ENCODE data around the gene FBXO21.

Gene FBXO21

DNA sequence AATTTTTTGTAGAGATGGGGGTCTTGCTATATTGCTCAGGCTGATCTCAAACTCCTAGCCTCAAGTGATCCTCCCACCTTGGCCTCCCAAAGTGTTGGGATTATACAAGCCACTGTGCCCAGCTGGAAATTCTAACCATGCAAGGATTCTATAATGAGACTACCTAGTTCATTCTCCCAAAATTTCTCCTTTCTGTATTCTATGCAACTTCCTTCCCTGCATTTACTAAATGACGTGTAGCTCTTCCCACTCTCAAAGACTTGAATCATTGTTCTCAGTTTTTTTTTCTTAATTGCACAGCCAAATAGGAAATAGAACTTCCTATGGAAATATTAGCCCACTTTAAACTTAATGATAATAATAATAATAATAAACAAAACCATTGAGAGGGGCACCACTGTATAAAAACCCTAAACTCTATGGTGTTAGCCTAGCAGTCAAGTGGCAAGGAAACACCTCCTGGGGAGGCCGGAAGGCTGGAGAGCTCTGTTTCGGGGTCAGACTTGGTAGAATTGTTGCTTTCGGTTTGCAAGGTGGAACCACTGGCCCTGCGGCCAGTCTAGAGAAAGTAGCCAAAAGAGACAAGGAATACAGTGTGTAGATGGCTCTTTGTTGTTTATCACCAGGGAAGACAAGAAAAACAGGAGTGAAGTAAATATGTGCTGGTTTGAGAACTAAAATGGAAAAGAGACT lies 51.1 kb downstream of the FBXO21 start:
- DNase-seq (ENCODE audit: low read depth in 2 of 2), result no peak

DNA sequence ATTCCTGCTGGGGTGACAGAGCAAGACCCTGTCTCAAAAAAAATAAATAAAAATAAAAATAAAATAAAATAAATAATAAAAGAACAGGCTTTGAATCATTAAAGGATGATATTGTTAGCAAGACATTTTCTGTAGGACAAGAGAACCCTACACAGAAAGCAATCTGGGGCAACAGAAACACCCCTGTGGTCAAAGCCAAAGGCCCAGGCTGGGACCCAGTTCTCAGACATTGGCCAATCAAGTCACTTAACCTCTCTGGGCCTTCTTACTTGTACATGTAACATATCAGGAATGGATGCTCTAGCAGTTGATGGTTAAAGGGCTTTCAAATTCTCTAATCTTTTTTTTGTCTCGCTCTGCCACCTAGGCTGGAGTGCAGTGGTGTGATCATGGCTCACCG lies 55.5 kb downstream of the FBXO21 start:
- no peak for DNase-seq (ENCODE audit: low read depth in 2 of 2)

DNA sequence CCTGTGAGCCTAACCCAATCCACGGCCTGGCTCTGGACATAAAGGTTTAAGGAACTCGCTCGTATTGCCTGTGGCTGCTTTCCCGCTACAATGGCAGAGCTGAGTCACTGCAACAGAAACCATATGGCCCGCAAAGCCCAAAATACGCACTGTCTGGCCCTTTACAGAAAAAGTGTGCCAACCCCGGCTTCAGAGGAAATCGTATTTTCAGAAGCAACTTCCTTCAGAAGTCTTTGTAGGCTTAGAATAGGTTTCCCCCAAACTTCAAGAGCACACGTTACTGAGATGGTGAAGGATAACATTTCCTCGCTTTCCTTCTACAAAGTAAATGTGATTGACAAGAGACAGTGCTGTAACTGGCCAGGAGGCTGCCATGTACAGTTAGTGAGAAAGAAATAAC lies 56.2 kb downstream of the FBXO21 start:
- DNase-seq (ENCODE audit: low read depth in 2 of 2), result no peak

DNA sequence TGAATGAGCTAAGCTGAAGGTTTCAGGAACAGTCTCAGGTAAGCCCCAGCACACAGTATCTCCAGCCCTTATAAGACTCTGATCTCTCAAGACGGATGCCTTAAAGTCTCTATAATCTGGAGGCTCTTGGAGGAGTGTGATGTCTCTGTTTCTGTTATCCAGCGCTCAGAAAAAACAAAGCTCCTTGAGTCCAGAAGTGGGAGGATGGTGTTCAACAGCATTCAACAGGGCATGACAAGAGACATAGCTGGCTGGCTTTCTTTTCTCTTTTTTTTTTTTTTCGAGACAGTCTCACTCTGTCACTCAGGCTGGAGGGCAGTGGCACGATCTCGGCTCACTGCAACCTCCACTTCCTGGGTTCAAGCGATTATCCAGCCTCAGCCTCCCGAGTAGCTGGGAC lies 59.5 kb downstream of the FBXO21 start:
- no peak for DNase-seq (ENCODE audit: low read depth in 2 of 2)

DNA sequence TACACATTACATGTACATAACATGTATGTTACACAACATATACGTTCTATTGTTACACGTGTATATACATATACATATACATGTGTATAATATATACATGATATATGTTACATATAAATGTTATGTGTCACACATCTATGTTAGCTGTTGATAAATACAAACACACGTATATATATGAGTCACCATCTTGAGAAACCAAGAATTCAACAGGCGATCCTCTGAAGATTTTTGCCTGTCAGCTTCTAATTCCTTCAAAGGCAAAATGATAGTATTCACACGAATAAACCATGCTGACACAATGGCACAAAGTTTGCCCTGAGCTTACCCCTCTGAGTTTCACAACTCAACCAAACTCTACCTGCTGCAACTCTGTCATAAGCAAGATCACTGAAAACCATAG lies 60.9 kb downstream of the FBXO21 start:
- no peak for DNase-seq (ENCODE audit: low read depth in 2 of 2)

DNA sequence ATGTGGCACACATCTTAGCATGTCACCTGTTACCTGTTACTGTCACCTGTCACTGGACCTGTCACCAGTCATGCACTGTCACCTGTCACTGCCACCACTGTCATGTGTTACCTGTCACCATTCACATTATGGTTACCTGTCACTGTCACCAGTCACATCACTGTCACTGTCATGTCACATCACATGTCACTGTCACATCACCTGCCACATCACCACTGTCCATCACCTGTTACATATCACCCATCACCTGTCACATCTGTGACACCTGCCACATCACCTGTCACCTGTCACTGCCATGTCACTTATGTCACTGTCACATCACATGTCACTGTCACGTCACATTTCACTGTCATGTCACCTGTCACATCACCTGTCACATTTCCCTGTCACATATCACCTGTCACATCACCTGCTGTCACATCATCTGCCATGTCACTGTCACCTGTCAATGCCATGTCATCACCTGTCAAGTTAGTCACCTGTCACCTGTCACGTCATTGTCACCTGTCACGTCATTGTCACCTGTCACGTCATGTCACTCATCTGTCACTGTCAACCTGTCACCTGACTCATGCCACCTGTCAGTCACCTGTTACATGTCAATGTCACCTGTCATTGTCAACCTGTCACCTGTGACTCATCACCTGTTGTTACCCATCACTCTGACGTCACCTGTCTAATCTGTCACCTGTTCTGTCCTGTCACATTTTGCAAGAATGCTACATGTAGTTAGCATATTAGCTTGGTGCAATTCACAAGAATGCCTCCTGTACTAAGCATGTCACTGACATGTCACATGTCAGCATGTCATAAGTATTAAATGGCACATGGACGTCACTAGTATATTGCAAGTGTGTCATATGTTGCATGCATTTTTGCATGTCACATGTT lies 62.1 kb downstream of the FBXO21 start:
- no peak for DNase-seq (ENCODE audit: low read depth in 2 of 2)

DNA sequence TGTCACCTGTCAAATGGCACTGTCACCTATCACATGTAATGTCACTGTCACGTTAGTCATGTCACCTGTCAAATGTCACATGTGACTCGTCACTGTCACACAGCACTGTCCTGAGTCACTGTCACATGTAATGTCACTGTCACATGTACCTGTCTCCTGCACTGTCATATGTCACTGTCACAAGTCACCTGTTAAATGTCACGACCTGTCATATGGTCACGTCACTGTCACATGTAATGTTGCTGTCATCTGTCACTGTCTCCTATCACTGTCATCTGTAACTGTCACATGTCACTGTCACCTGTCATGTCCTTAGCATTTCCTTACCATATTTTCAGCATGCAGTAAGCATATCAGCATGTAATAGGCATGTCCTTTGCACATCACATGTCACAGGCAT lies 63.9 kb downstream of the FBXO21 start:
- DNase-seq (ENCODE audit: low read depth in 2 of 2), result no peak

DNA sequence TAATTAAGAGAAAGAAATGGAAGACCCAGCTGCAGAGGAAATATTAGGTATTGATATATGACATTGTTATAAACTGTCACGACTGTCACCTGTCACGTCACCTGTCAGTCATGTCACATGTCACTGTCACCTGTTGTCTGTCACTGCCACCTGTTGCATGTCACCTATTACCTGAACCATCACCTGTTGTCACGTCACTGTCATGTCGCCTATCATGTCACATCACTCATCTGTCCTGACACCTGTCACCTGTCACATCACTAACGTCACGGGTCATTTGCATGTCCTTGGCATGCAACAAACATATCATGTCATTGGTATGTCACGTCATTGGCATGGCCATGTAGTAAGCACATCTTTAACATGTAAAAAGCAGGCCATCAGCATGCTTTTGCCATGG lies 64.5 kb downstream of the FBXO21 start:
- no peak for DNase-seq (ENCODE audit: low read depth in 2 of 2)

DNA sequence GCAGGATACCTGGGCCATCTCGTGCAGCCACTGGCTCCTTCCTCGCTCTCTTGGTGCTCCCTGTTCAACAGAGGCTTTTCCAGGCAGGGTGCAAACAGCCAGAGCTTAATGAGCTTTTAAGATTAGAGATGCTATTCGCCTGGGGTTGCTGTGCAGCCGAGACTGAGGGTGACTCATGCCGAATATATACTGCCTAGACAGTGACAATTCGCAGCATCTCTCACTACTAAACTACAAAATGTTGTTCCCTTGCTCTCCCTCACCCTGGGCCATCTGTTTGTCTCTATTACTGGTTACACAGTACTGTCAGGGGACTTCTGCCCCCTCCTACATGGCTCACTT lies 65.0 kb downstream of the FBXO21 start:
- DNase-seq (ENCODE audit: low read depth in 2 of 2), result no peak

DNA sequence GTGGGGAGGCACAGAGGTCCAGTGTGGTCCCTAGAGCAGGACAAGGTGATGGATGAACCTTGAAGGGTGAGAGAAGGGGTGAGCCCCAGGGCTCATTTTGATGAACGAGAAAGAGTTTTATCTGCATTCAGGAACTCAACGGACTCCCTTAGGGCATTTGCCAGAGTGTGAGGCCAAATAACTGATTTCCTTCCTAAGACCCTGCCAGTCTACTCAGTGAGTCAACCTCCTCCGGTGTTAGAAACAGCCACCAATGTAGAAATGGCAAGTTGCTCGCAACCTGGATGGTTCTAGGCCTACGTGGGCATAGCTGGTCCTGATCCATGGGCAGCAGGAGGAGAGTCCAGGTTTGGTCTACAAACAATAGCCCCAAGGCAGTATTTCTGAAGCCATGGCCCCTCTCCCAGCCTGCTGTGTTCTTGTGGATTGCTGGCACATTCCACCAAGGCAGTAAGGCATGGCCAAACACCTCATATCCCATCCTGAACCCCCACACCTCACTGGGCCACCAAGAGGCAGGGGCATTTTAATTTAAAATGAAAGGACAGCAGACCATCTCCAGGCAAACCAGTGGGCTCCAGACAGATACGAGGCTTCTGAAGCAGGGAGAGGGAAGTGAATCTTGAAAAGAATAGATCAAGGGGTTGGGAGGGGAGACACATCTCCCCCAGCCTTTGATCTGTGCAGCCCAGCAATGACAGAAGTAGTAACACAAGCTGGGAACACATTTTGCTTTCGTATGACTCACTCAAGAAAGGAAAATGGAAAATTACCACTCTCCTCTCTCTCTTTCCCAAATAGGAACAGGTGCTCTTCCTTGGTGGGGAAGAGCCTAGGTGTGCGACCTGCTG lies 65.6 kb downstream of the FBXO21 start:
- no peak for DNase-seq (ENCODE audit: low read depth in 2 of 2)

DNA sequence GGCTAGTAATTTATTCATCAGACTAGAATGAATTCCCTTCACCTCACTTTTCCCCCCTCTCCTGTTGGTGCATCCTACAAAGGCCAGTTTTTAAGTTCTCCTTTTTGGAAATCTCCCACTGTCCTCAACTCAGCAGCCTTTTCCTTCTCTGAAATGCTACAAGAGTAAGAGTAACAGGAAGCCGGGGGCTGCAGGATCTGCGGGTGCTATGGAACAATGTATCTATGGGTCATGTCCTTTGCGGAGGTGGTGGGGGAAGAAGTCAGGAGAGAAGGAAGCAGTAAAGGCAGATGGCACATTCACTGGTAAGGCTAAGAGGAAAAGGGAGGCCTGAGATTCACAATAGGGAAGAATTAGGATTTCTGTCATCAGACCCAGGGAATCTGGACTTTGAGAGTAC lies 68.8 kb downstream of the FBXO21 start:
- DNase-seq (ENCODE audit: low read depth in 2 of 2), result no peak

DNA sequence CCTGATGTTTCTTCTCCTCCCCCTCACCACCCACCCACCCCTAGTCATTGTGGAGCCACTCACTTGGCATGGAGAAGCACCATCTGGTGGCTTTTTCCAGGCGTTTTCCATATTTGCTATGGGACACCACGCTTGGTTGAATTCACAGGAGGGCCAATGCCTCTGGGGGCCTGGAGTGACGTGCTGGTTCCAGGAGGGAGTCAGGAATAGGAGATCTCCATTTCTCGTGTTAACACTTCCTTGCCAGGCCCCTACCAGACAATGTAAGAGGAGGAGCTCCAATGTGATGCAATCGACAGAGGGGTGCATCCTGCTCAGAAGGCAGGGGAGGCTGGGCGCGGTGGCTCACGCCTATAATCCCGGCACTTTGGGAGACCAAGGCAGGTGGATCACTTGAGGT lies 69.5 kb downstream of the FBXO21 start:
- no peak for DNase-seq (ENCODE audit: low read depth in 2 of 2)

DNA sequence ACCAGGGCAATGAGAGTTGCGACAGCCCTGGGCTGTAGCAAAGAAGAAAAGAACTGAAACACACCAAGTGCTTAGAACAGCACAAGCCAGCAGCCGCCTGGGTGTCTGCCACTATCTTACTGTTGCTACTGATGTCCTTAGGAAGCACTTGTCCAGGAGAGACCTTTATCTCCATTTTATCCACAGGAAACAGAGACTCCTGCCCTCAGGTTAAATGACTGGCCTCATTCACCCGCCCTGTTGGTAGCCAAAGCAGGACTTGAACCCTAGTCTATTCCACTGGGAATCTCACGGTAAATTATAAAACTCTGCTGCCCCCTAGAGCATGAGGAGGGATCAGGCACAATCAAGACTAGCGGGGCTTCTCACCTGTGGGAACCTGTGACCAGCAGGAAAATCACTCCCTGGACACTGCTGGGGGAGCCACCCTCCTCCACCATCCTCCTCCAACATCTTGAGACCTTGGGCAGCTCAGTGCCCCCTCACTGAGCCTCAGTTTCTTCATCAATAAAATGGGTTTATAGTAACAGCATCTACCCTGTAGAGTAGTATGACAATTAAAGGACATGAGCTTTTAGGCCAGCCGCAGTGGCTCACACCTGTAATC lies 70.6 kb downstream of the FBXO21 start:
- no peak for DNase-seq (ENCODE audit: low read depth in 2 of 2)

DNA sequence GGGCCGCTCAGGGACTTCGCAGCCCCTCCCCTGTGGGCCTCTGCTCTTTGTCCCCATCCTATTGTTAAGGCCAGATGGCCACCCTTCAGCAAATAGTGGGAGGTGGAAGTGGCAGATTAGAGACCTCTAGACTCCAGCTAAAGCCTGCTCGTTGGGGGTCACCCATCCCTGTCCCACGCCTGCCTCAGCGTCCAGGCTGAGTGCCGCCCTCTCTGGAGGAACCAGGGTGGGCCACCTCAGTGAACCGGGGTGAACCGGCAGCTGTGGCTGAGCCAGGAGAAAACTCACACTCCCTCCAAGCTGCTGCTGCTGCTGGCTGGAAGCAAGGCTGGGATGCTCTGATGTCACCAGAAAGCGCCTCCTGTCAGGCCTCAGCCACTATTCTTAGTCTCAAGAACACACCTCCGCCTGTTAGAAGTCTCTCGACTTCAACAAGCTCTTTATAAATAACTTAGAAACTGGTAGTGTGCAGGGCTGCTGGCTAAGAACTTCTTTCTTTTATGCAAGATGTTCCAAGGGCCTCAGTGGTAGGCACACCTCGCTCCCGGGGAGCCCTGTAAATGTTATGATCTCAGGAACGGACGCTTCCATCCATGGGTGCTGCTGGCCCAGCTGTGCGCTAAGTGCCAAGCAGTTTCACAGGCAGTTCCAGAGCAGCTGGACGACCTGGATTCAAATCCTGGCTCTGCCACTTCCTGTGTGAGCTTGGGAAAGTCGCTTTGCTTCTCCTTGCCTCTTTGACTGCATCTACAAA lies 71.3 kb downstream of the FBXO21 start:
- no peak for DNase-seq (ENCODE audit: low read depth in 2 of 2)

DNA sequence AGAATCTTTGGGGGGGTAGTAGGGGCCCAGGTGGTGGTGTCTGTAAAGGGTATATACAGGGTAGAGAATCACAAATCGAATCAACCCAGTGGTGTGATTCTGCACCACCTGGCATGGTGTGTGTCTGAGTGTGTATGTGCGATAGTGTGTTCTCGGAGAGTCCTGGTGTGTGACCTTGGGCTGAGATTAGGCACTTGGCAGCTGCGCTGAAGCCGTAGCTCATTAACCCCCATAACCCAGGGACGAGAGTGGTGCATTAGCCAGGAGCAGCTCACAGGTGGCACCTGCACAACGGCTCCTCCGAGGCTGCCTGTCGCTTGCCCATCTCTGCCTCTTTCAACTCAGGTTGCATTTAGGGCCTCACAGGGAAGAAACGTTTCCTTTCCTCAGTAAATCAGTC lies 75.5 kb downstream of the FBXO21 start:
- DNase-seq (ENCODE audit: low read depth in 2 of 2), result no peak

DNA sequence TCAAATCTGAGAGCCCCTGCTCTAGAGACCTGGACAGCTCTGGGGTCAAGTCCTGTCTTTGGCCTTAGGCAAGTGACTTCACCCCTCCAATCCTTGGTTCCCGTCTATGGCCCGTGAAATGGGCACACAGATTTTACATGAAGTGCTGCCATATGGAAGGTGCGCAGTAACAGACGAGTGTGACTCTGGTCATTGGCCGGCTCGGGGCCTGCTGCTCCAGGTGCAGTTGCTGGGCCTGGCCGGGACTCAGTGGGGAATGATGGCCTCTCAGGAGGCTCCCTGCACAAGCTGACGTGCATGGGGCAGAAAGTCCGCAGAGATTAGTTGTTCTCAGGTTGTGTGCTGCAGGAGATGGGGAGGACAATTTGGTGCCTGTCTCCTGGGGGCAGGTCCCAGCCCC lies 77.0 kb downstream of the FBXO21 start:
- no peak for DNase-seq (ENCODE audit: low read depth in 2 of 2)

DNA sequence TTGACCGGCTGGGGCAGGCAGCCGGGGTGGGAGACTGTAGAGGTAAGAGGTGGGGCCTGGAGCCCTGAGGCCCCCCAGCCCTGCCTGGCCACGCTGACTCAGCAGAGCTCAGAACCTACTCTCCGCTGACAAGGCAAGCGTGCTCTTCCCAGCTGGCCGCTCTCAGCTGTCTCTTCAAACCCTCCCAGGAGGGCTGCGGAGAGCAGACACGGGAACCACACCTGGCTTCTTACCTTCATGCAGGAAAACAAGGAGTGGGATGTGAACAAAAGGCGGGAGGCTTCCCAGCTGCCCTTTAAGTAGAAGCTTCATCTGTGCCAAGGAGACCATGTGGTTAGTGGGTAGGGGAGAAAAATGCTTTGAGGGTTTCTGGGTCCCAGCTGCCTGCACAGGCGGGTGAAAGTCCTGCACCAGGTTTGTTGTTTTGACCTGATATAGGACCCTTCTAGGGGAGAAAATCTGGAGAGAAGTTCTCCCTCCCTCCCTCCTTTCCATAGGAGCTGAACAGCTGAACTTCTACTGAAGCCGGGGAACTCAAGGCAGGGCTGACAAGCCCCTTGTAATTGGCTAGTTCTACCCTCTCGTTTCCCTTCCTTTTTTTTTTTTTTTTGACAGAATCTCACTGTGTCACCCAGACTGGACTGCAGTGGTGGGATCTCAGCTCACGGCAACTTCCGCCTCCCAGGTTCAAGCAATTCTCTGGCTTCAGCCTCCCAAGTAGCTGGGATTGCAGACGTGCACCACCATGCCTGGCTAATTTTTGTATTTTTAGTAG lies 78.3 kb downstream of the FBXO21 start:
- DNase-seq (ENCODE audit: low read depth in 2 of 2), result no peak

DNA sequence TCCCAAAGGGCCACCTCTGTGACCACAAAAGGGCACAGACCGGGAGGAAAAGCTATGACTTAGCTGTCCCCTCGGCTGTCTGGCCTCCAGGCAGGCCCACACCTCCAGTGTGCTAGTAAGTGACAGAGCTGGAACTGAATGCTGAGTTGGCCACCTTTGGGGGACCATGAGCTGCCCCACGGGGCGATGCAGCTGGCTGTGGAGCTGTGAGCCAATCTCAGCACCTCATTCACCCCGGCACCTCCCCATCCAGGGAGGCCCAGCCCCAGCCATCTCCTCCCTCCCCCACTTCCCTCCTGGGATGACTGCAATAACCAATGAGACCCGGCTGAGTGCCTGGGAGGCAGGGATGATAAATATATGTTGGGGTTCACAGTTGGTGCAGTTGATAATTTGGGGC lies 78.9 kb downstream of the FBXO21 start:
- DNase-seq (ENCODE audit: low read depth in 2 of 2), result no peak

DNA sequence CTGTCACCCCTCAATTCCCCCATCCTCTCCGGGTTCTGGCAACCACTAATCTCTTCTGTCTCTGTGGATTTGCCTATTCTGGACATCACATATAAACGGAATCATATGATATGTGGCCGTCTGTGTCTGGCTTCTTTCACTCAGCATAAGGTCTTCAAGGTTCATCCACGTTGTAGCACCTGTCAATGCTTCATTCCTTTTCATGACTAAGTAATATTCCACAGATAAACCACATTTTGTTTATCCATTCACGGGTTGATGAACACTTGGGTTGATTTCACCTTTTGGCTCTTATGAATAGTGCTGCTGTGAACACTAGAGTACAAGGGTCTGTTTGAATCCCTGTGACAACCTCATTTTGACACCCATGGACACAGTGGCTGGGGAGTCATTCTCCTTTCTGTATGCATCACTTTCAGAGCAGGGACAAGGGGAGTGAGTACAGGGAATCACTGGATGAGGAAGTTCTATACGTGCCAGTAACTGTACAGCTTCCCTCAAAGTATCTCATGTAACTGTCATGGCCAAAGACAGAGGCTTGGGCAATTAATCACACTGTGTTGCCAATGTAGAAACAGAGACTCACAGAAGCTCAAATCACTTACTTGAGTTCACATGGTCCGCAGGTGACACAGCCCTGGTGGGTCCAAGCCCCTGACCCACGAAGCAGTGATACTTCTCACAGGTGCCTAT lies 80.2 kb downstream of the FBXO21 start:
- no peak for DNase-seq (ENCODE audit: low read depth in 2 of 2)

DNA sequence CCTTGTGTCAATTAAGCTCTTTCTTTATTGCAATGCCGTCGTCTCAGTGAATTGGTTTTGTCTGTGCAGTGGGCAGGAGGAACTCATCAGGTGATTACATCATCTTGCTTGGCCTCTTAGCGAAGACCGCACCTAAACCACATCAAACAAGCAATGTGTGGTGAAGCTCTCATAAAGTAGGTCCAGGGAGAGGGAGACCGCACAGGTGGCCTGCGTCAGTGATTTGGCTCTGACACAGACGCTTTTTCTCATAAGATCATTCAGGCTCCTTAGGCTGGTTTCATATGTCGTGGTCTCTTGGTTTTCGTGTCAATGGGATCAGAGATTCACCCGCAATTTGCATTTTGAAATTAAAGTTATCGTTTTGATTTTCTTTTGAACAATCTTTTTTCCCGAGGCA lies 84.4 kb downstream of the FBXO21 start:
- DNase-seq (ENCODE audit: low read depth in 2 of 2), result no peak
